Caco-2 (cell line): ENCODE data around the gene EFHC2. TPM values are rescaled to one million over a fixed set of nuclear protein-coding genes. Genes with fewer than 3 reads are reported as not detected.

Experiments
- BruUV-seq: library from RNA; stranded (reverse); fragments of 400-500 nt; replicated peaks from 2 replicates; lab custom pipeline; 2021; lab: Mats Ljungman, UMichigan
- CTCF ChIA-PET: fragments of 300-600 bp; sonication (Branson Sonifier 250); formaldehyde crosslinking; loops from one replicate; lab custom pipeline; 2022; ENCODE audit warnings: antibody characterized with exemption; lab: Charles Lee
- POLR2A ChIA-PET: fragments of 300-600 bp; sonication (Branson Sonifier 250); formaldehyde crosslinking; loops from one replicate; lab custom pipeline; 2022; ENCODE audit warnings: antibody characterized with exemption; lab: Charles Lee
- DNase-seq, 2 experiments: peaks; one replicate each; pipeline versions ENCODE4 v3.0.0 to v3.0.0-alpha.2; 2020 to 2022
- H3K27me3 ChIP-seq: replicated peaks from 2 replicates; pipeline ENCODE4 v1.6.0; 2011; ENCODE audit warnings: low read length; ENCODE audit not compliant: control insufficient read depth, insufficient read depth
- H3K36me3 ChIP-seq: 2 replicates; pipeline ENCODE4 v1.5.1; 2011; ENCODE audit warnings: low read length; ENCODE audit not compliant: control insufficient read depth, insufficient read depth
- H3K4me1 ChIP-seq: fragments of 250-450 bp; sonication (Bioruptor Pico); 2 replicates; pipeline ENCODE4 v1.5.1; 2020; ENCODE audit warnings: mild to moderate bottlenecking
- H3K4me3 ChIP-seq: 2 replicates; pipeline ENCODE4 v1.5.1; 2011; ENCODE audit warnings: low read depth, mild to moderate bottlenecking, control low read depth, low read length
- H3K9me3 ChIP-seq: fragments of 250-450 bp; sonication (Bioruptor Pico); 2 replicates; pipeline ENCODE4 v1.5.1; 2020; ENCODE audit warnings: mild to moderate bottlenecking, moderate library complexity
- H3K27ac Mint-ChIP-seq: one replicate; pipeline ENCODE4 v1.8.0; 2022; ENCODE audit warnings: mixed read lengths; ENCODE audit not compliant: unreplicated experiment
- H3K27me3 Mint-ChIP-seq: one replicate; pipeline ENCODE4 v1.8.0; 2022; ENCODE audit warnings: mixed read lengths; ENCODE audit not compliant: insufficient read depth, unreplicated experiment
- H3K36me3 Mint-ChIP-seq: one replicate; pipeline ENCODE4 v1.8.0; 2022; ENCODE audit warnings: mild to moderate bottlenecking, mixed read lengths; ENCODE audit not compliant: insufficient read depth, unreplicated experiment
- H3K4me1 Mint-ChIP-seq: one replicate; pipeline ENCODE4 v1.8.0; 2022; ENCODE audit warnings: low read depth, mixed read lengths; ENCODE audit not compliant: unreplicated experiment
- H3K4me3 Mint-ChIP-seq: one replicate; pipeline ENCODE4 v1.8.0; 2022; ENCODE audit warnings: mild to moderate bottlenecking, moderate library complexity, mixed read lengths; ENCODE audit not compliant: unreplicated experiment
- H3K9me3 Mint-ChIP-seq: one replicate; pipeline ENCODE4 v1.8.0; 2022; ENCODE audit warnings: mixed read lengths; ENCODE audit not compliant: unreplicated experiment
- CTCF ChIP-seq, 2 experiments: fragments of 200-600 bp in 1 of 2; IDR thresholded peaks; 1 replicate in 1 of 2; 2 replicates in 1 of 2; pipeline versions ENCODE4 v1.5.1 to v1.8.0; 2011 to 2022; ENCODE audit warnings: antibody characterized with exemption in 1 of 2, control low read depth in 1 of 2, inconsistent platforms in 1 of 2, low read depth in 1 of 2, low read length in 1 of 2, mild to moderate bottlenecking in 1 of 2, moderate library complexity in 1 of 2; ENCODE audit not compliant: insufficient read depth in 1 of 2, severe bottlenecking in 1 of 2, unreplicated experiment in 1 of 2
- intact Hi-C: fragments of 100-400 bp; cut with micrococcal nuclease; formaldehyde crosslinking; loops from one replicate; pipeline ENCODE4 v1.10.0; 2022; ENCODE audit not compliant: unreplicated experiment
- total RNA-seq: library from RNA; stranded (reverse); gene quantifications from 2 replicates; pipeline ENCODE4 v1.2.3, GENCODE V29; 2022

Gene EFHC2
- total RNA-seq, 1 experiment from 2014 or later, result not detected

GRCh38 chrX:44247468-44247867 lies 96.0 kb downstream of the EFHC2 start:
- Histone ChIP-seq H3K4me3 (no peak overlapping the region), H3K36me3 (no peaks in the 10 kb centered on the region), H3K4me1 (no peaks in the 10 kb centered on the region), H3K27me3 (no peaks in the 10 kb centered on the region), H3K9me3 (no peaks in the 10 kb centered on the region)
- no peak overlapping the region for H3K27ac Mint-ChIP-seq
- H3K27me3 Mint-ChIP-seq, result no peaks in the 10 kb centered on the region
- intact Hi-C loops, result no loop called here
- no peak overlapping the region for H3K4me3 Mint-ChIP-seq
- CTCF ChIA-PET, result no interaction called here
- peaks cover 5% of the 10 kb centered on the region for H3K4me1 Mint-ChIP-seq
- no peak for TF ChIP-seq CTCF (IDR thresholded peaks at IDR 0.05; ENCODE audit: insufficient read depth in 1 of 2, low read depth in 1 of 2, low read length in 1 of 2, severe bottlenecking in 1 of 2, unreplicated experiment in 1 of 2)
- no peaks in the 10 kb centered on the region for H3K36me3 Mint-ChIP-seq
- POLR2A ChIA-PET, result no interaction called here
- H3K9me3 Mint-ChIP-seq, result no peaks in the 10 kb centered on the region
- no peak for DNase-seq
- no TSS peak for BruUV-seq

DNA sequence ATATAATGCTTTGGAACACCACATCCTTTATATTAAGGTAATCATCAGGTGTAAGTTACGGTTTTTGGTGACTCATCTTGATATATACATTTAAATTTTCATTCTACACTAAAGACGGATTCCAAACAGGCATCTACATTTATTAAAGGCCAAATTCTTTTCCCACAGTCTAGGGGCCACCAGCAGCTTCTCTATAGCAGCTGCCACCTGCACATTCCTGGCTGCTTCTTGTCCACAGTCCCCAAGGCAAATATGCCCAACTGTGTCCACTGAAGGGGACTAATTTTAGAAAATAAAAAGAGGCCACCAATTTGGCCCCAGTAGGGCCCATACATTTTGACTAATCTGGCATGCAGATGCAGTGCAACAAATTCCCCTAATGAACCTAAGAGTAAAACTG lies 96.6 kb downstream of the EFHC2 start:
- H3K4me3 ChIP-seq, result no peak overlapping the region
- no peaks in the 10 kb centered on the region for H3K27me3 ChIP-seq
- Mint-ChIP-seq H3K27me3 (no peaks in the 10 kb centered on the region), H3K27ac (no peak overlapping the region), H3K4me1 (peaks cover 7% of the 10 kb centered on the region), H3K4me3 (no peak overlapping the region), H3K9me3 (no peaks in the 10 kb centered on the region), H3K36me3 (no peaks in the 10 kb centered on the region)
- no peaks in the 10 kb centered on the region for H3K36me3 ChIP-seq
- no TSS peak for BruUV-seq
- H3K4me1 ChIP-seq, result no peaks in the 10 kb centered on the region
- ChIA-PET CTCF (no interaction called here), POLR2A (no interaction called here)
- DNase-seq, result no peak
- no peaks in the 10 kb centered on the region for H3K9me3 ChIP-seq
- no peak for TF ChIP-seq CTCF (IDR thresholded peaks at IDR 0.05; ENCODE audit: insufficient read depth in 1 of 2, low read depth in 1 of 2, low read length in 1 of 2, severe bottlenecking in 1 of 2, unreplicated experiment in 1 of 2)
- intact Hi-C loops, result no loop called here

DNA sequence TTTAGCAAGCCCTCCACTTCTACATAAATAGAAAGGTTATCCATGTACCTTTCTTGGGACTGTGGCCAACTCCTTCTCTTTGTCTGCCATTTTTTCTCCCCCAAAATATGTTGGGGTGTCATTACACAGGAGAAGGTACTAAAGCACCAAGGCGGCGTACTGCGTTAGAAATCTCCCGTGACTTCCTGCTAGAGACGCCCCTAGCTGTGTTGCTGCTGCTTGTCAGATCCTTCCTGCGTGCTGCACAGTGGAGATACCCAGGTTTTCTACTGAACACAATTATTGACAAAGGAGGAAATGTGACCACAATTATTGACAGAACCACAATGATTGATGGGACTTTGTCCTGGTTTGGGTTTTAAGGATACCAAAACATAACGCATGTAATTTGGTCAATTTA lies 97.7 kb downstream of the EFHC2 start:
- Mint-ChIP-seq H3K36me3 (no peaks in the 10 kb centered on the region), H3K9me3 (no peaks in the 10 kb centered on the region), H3K4me3 (no peak overlapping the region), H3K4me1 (peaks cover 7% of the 10 kb centered on the region), H3K27me3 (peaks cover 3% of the 10 kb centered on the region), H3K27ac (no peak overlapping the region)
- ChIA-PET POLR2A (no interaction called here), CTCF (no interaction called here)
- no peaks in the 10 kb centered on the region for H3K27me3 ChIP-seq
- intact Hi-C loops, result no loop called here
- no peaks in the 10 kb centered on the region for H3K9me3 ChIP-seq
- H3K4me3 ChIP-seq, result no peak overlapping the region
- no TSS peak for BruUV-seq
- no peaks in the 10 kb centered on the region for H3K4me1 ChIP-seq
- TF ChIP-seq CTCF (IDR thresholded peaks at IDR 0.05; ENCODE audit: insufficient read depth in 1 of 2, low read depth in 1 of 2, low read length in 1 of 2, severe bottlenecking in 1 of 2, unreplicated experiment in 1 of 2), result no peak
- H3K36me3 ChIP-seq, result no peaks in the 10 kb centered on the region
- DNase-seq, result no peak
